Ovary (tissue), 3 donors: ENCODE data around the gene ARHGEF9.

Experiments used
- POLR2A ChIP-seq: fragments of 450-650 bp; IDR thresholded peaks from one replicate; pipeline ENCODE4 v1.6.1; 2017; ENCODE audit warnings: antibody characterized with exemption, mild to moderate bottlenecking, moderate library complexity
- TF ChIP-seq, protein P1 (sequence below), 3 donors: fragments of 450-650 bp in 2 of 3; fragments of 200-600 bp in 1 of 3; IDR thresholded peaks; one replicate each; pipeline versions ENCODE4 v1.5.1 to v1.8.0; 2016 to 2022; ENCODE audit warnings: antibody characterized with exemption in 3 of 3, mild to moderate bottlenecking in 1 of 3
- donor health status: DM: no; HTN: no; CAD: no.

DNA sequence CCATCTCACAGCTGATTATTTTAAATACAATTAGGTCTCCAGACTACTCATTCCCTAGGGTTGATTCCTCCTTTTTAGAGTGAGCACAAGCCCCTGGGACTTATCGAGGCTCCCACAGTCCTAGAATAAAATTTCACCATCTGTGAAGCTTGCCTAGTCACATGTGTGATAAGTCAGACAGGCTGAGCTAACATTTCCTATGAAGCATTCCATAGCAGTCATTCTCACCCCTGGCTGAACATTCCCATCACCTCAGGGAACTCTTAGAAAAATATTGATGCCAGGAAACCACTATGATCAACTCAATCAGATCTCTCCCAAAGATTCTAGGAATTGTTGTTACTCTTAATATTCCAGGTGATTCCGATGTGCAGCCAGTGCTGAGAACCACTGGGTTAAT lies 37.7 kb downstream of the ARHGEF9 start:
- TF ChIP-seq, protein P1, sequence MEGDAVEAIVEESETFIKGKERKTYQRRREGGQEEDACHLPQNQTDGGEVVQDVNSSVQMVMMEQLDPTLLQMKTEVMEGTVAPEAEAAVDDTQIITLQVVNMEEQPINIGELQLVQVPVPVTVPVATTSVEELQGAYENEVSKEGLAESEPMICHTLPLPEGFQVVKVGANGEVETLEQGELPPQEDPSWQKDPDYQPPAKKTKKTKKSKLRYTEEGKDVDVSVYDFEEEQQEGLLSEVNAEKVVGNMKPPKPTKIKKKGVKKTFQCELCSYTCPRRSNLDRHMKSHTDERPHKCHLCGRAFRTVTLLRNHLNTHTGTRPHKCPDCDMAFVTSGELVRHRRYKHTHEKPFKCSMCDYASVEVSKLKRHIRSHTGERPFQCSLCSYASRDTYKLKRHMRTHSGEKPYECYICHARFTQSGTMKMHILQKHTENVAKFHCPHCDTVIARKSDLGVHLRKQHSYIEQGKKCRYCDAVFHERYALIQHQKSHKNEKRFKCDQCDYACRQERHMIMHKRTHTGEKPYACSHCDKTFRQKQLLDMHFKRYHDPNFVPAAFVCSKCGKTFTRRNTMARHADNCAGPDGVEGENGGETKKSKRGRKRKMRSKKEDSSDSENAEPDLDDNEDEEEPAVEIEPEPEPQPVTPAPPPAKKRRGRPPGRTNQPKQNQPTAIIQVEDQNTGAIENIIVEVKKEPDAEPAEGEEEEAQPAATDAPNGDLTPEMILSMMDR (IDR thresholded peaks at IDR 0.05), result no peak
- TF ChIP-seq POLR2A, result no peak
